Activated CD8-positive, alpha-beta memory T cell treated with anti-CD3 and anti-CD28 coated beads, Interleukin-2, amount 50 U/mL, for 1 hour (primary cell): Measurements from ENCODE around the gene CETN2.
"Not testable (repeated sequence)": the region's sequence is repeated elsewhere in the genome, so short reads cannot be mapped to it uniquely, and the experiment has no call there.

ENCODE experiments used
- DNase-seq: peaks from one replicate; pipeline ENCODE4 v3.0.0-alpha.2; 2020; ENCODE audit errors: extremely low read depth

Gene CETN2

GRCh38 chrX:152832520-152832919 lies 2.0 kb upstream of the CETN2 start:
- no peak for DNase-seq

DNA sequence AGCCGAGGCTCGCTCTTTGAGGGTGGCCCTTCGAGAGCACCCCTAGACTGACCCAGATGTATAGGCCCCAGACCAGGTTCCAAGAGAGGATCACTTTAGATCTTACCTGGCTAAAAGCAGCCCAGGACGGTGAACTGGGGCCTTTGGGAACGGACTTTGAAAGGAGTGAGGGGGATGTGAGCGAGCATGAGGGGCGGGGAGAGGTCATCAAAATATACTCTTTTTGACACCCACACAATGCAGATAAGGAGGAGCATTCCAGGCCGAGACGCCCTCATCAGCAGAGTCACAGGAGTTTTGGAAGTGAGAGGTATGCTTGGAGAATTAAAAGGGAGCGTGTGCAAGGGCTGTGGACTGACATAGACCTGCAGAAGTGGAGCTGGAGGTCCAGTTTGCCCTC lies 834 bp upstream of the CETN2 start:
- no peak for DNase-seq

DNA sequence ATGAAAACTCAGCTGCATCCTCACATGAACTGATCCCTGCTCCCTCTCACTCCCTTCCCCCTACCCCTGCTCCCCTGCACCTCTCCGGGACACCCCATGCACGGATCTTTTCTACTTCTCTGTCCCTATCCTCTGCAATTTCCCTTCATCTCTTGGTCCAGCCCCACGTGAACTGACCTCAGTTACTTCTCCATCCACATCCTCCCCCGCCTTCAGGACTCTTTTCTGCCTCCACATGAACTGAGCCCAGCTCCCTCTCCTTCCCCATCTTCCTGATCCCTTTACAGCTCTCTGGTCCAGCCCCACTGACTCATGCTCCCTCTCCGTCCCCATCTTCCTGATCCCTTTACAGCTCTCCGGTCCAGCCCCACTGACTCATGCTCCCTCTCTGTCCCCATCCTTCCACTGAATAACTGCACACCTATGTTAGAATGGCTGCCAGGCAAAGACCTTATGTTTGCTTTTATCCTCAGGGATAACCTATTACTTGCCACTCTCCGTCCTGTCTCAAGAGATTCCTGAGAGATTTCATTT lies 5.6 kb downstream of the CETN2 start:
- DNase-seq: no peak

DNA sequence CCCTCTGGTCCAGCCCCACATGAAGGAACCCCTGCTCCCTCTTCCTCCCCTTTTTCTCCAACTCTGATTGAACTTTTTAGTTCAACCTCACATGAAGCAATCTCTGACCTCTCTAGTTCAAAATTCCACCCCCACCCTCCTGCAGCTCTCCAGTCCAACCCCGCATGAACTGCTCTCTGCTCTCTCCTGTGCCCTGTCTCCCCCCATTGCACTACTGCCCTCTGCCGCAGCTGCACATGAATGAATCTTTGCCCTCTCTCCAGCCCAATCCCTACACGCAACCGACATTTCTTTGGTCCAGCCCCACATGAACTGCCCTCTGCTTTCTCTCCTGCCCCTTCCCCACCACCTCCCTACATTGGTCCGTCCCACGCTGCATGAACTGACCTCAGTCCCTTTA lies 6.9 kb downstream of the CETN2 start:
- no peak for DNase-seq

DNA sequence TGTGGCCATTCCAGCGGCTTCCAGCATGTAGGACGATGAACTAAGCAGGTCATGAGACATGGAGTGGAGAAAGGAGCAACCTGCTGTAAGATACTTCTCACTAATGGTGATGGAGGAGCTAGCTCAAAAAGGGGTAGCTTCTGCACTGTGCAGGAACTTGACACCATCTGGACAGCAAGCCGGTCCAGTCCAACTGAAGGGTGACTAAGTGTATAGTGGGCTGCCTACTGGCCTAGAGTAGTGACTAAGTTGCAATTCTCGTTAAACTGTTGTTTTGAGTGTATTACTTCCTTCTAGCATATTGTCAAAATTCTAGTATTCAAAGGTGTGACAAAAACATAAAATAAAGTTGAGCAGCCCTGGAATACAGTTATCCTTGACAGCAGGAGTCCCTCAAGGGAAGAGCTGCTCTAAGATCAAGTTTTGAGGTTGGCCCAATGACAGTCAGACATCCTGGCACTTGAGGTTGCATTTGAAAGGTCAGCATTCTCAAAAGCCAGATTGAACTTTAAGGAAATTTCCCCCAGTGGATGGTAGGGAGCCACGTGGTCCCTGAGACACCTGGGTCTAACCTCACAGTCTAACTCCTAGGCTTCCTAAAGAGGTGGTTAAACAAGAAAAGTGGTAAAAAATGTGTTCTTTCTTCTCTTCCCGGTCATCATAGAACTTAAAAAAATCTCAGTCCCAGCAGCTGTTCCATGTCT lies 8.0 kb downstream of the CETN2 start:
- no peak for DNase-seq

DNA sequence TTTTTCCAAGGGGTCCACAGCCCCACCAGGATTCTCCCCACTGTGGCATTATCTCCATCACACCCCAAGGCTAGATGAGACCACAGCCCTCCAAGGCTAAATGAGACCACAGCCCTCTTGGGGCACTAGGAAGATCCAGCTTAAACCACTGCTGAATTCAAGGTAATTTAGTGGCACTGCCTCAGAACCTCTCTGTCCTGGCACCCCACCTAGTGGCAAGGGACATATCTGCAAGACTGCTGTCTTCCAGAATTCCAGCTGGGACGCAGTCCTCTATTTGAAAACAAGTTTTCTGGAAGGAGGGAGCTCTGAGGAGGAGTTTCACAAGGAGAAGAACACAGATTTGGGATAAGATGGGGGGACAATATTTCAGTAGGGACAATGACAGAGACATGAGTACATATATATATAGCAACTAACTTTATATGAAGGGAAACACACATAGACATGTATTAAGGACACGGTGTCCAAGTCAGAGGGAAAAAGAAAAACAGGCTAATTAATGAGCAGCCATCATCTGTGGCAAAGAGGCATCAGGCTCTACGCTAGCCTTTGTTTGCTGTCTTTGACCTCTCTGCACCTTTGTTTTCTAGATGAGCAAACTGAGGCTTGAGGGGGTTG lies 9.3 kb downstream of the CETN2 start:
- no peak for DNase-seq

DNA sequence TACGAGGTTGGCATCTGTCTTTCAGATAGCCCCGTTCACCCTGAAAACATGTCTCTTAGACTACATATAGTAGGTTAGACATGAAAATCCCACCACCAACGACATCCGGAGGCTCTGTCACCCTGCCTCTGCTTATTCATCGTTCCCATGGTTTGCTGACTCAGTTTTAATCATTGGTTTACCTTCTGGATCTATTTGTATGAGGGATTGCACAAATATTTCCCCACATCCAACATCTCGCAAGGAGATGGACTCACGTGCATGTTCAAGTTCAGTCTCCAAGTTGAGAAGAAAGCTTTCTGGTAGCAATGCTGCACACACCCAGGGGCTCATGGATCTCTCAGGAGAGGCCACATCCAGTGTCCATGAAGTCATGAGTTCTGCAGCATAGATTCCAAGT lies 10.8 kb downstream of the CETN2 start:
- DNase-seq: no peak

DNA sequence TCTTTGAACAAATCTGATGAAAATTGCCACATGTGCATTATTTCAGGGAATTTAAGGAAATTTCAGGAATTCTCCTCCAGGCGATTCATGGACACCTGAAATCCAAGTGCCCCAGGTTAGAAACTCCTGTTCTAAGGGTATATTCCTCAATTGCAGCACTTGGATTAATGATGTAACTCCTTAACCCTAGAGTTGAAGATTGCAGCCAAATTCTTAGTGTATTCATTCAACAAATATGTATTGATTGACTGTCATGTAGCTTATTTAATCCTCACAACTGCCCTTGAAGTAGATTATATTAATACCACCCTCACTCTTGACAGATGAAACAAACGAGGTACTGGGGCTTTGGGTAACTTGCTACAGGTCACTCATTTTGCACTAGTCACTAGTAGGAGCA lies 11.3 kb downstream of the CETN2 start:
- no peak for DNase-seq

DNA sequence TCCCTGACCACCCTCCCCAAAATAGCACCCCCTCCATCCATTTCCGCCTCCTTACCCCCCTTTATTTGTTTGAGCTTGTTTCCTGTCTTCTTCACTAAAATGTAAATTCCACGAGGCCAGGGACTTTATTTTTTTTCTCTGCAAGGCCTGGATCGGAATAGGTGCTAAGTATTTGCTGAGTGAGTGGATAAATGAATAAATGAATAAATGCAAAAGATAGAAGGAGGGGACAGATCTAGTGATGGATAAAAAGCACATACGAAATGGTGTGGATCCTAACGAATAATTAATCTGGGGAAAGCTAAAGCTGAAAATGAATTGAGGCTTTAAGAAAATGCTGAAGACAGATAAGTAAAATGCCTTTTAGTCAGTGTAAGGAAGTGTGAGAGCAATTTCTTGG lies 12.2 kb downstream of the CETN2 start:
- DNase-seq: no peak

- DNase-seq: no peak
Measured at GRCh38 chrX:152817078-152817764, 13.3 kb downstream of the CETN2 start.

GRCh38 chrX:152814048-152814447 lies 16.5 kb downstream of the CETN2 start:
- no peak for DNase-seq

DNA sequence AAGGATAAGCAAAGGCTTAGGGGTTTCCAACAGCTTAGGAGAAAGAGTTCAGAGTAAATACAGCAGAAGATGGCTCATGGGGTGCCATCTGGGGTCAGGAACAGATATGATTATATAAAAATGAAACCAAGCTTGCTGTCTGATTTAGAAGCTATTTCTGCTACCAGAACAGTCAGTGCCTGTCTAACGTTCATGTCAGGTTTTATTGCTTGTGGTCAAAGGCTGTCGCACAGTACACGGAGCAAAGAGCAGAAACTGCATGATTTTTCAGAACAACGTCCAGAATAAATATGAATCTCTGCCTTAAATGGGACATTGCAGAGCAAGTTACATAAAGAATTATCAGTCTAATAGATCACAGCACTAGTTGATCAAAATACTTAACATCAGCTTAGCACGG lies 17.4 kb downstream of the CETN2 start:
- no peak for DNase-seq

GRCh38 chrX:152810403-152810802 lies 20.2 kb downstream of the CETN2 start:
- no peak for DNase-seq

- DNase-seq: no peak
Measured at GRCh38 chrX:152806035-152806434, 24.5 kb downstream of the CETN2 start.

GRCh38 chrX:152798945-152799344 lies 31.6 kb downstream of the CETN2 start:
- DNase-seq: no peak

DNA sequence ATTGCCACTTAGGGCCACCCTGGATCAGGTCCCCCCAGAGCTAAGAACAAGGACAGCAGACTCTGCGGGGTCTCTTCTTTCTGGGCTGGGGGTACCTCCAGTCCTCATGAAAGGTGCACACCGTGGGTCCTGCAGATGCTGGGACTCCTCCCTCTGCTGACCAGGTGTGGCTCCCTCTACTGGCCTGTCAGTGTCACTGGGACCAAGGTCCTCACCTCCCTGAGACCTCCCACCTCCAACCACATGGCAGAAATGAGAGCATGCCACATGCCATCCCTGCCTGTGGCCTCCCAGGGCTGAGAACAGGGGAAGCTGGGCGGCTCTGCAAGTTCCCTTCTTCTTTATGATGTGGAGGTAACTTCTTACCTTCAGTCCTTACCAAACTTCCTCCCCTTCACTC lies 43.5 kb downstream of the CETN2 start:
- DNase-seq: not testable (repeated sequence)
